ENCODE measurements around the gene SUSD4. TPM values are rescaled to one million over a fixed set of nuclear protein-coding genes. Genes with fewer than 3 reads are reported as not detected.
"Not testable (repeated sequence)": the region's sequence is repeated elsewhere in the genome, so short reads cannot be mapped to it uniquely, and the experiment has no call there.

Gene SUSD4
- total and polyA plus RNA-seq, 3 donors from 2014 or later = 13.9 to 17.7 (median 13.9) TPM

- Histone ChIP-seq H3K4me3 (no peak overlapping the region), H3K36me3 (ENCODE audit: low read depth, missing control alignments) (no peaks in the 10 kb centered on the region), H3K27me3 (no peaks in the 10 kb centered on the region), H3K27ac (no peak overlapping the region), H3K9me3 (no peaks in the 10 kb centered on the region), H3K4me1 (no peaks in the 10 kb centered on the region)
- WGBS, 2 donors = 86 to 93% methylated on average over 6 to 8 of the region's 8 CpGs
- intact Hi-C loops (cut with DNase I; ENCODE audit: low total_unique reads) = no loop called here
- TF ChIP-seq CTCF (IDR thresholded peaks at IDR 0.05) (no peak), POLR2A (IDR thresholded peaks at IDR 0.05) (no peak)
- no peak for DNase-seq
These were observed 106.0 kb downstream of the SUSD4 start for GRCh38 chr1:223257856-223258550.

GRCh38 chr1:223256034-223256433 is 107.9 kb downstream of the SUSD4 start:
- no peak overlapping the region for H3K4me3 ChIP-seq
- H3K36me3 ChIP-seq (ENCODE audit: low read depth, missing control alignments) = no peaks in the 10 kb centered on the region
- no peaks in the 10 kb centered on the region for H3K27me3 ChIP-seq
- WGBS, 2 donors = 85 to 94% methylated on average over 3 of the region's 3 CpGs
- no peaks in the 10 kb centered on the region for H3K9me3 ChIP-seq
- no peak overlapping the region for H3K27ac ChIP-seq
- intact Hi-C loops (cut with DNase I; ENCODE audit: low total_unique reads) = no loop called here
- TF ChIP-seq POLR2A (IDR thresholded peaks at IDR 0.05) (no peak), CTCF (IDR thresholded peaks at IDR 0.05) (no peak)
- no peak for DNase-seq
- H3K4me1 ChIP-seq = no peaks in the 10 kb centered on the region

DNA sequence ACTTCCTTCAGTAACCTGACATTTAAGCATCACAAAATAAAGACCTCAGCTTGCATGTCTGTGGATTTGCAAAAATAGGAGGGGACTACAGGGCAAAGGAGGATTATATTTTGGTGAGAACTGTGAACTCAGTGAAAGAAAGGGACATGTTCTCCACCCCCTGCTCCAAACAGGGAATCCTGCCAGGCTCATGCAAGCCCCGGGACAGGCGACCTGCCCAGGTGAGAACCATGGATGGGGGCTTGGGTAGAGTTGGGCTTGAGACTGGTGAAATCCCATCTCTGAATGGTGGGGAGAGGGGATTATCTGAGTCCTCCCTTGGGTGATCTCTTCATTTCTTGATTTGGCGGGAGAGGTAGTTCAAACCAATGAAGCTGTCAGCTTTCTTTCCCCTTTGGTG is 110.1 kb downstream of the SUSD4 start:
- no peak overlapping the region for H3K4me3 ChIP-seq
- intact Hi-C loops (cut with DNase I; ENCODE audit: low total_unique reads) = no loop called here
- WGBS, 2 donors = 77 to 98% methylated on average over 3 of the region's 3 CpGs
- no peaks in the 10 kb centered on the region for H3K9me3 ChIP-seq
- TF ChIP-seq CTCF (IDR thresholded peaks at IDR 0.05) (no peak), POLR2A (IDR thresholded peaks at IDR 0.05) (no peak)
- H3K27me3 ChIP-seq = no peaks in the 10 kb centered on the region
- DNase-seq = no peak
- peaks cover 7% of the 10 kb centered on the region for H3K4me1 ChIP-seq
- H3K27ac ChIP-seq = no peak overlapping the region
- no peaks in the 10 kb centered on the region for H3K36me3 ChIP-seq (ENCODE audit: low read depth, missing control alignments)

- H3K27ac ChIP-seq; H3K9me3 ChIP-seq; H3K4me3 ChIP-seq; H3K4me1 ChIP-seq; DNase-seq; H3K36me3 ChIP-seq (ENCODE audit: low read depth, missing control alignments); intact Hi-C loops (cut with DNase I; ENCODE audit: low total_unique reads); H3K27me3 ChIP-seq: not testable (repeated sequence)
- 75 to 94% methylated on average over 2 of the region's 2 CpGs for WGBS, 2 donors
These were observed 112.6 kb downstream of the SUSD4 start for GRCh38 chr1:223251387-223251786.

- WGBS, 2 donors = 76 to 88% methylated on average over 6 of the region's 6 CpGs
- intact Hi-C loops (cut with DNase I; ENCODE audit: low total_unique reads) = no loop called here
These were observed 113.4 kb downstream of the SUSD4 start for GRCh38 chr1:223250632-223251015.

More at GRCh38 chr1:223250632-223251015, 113.4 kb downstream of the SUSD4 start:
- H3K4me1 ChIP-seq = peaks cover 7% of the 10 kb centered on the region
- no peaks in the 10 kb centered on the region for H3K36me3 ChIP-seq (ENCODE audit: low read depth, missing control alignments)
- no peak for DNase-seq
- TF ChIP-seq POLR2A (IDR thresholded peaks at IDR 0.05) = no peak
- no peak for TF ChIP-seq CTCF (IDR thresholded peaks at IDR 0.05)
- H3K27me3 ChIP-seq = no peaks in the 10 kb centered on the region
- H3K27ac ChIP-seq = no peak overlapping the region
- H3K4me3 ChIP-seq = no peak overlapping the region
- H3K9me3 ChIP-seq = no peaks in the 10 kb centered on the region
